Neural cell (in vitro differentiated cells): ENCODE measurements around the gene EML6. TPM values are rescaled to one million over a fixed set of nuclear protein-coding genes. Genes with fewer than 3 reads are reported as not detected.

Source experiments
- H2AFZ ChIP-seq: fragments of 200-600, 300-800 bp; sonication (generic), shearing (Covaris generic); 2 replicates; pipeline ENCODE4 v1.6.0; 2014; ENCODE audit warnings: low read depth, mild to moderate bottlenecking, antibody characterized with exemption, low read length, moderate library complexity
- H3F3A ChIP-seq: fragments of 200-600 bp; shearing (Covaris generic); 2 replicates; pipeline ENCODE4 v1.6.1; 2016; ENCODE audit warnings: mild to moderate bottlenecking, moderate library complexity, mixed read lengths, antibody characterized with exemption, low read length; ENCODE audit not compliant: insufficient read depth, poor library complexity, severe bottlenecking
- H3K27ac ChIP-seq: fragments of 200-600, 300-800 bp; sonication (generic), shearing (Covaris generic); 2 replicates; pipeline ENCODE4 v1.5.1; 2014; ENCODE audit warnings: mild to moderate bottlenecking, low read length, moderate library complexity
- H3K27me3 ChIP-seq: fragments of 300-800, 200-600 bp; sonication (generic), shearing (Covaris generic); 2 replicates; pipeline ENCODE4 v1.6.0; 2014; ENCODE audit warnings: mild to moderate bottlenecking, low read depth, low read length, moderate library complexity; ENCODE audit not compliant: insufficient read depth
- H3K36me3 ChIP-seq: fragments of 300-800, 200-600 bp; sonication (generic), shearing (Covaris generic); 2 replicates; pipeline ENCODE4 v1.5.1; 2014; ENCODE audit warnings: mild to moderate bottlenecking, antibody characterized with exemption, low read length, moderate library complexity; ENCODE audit not compliant: insufficient read depth
- H3K4me2 ChIP-seq: fragments of 300-800, 200-600 bp; sonication (generic), shearing (Covaris generic); 2 replicates; pipeline ENCODE4 v1.6.0; 2014; ENCODE audit warnings: mild to moderate bottlenecking, low read length
- H3K4me3 ChIP-seq: fragments of 300-800, 200-600 bp; sonication (generic), shearing (Covaris generic); 2 replicates; pipeline ENCODE4 v1.5.1; 2014; ENCODE audit warnings: mild to moderate bottlenecking, low read length, moderate library complexity
- H3K79me2 ChIP-seq: fragments of 200-600 bp; shearing (Covaris generic); replicated peaks from 2 replicates; pipeline ENCODE4 v1.6.0; 2014; ENCODE audit warnings: mild to moderate bottlenecking, low read length, moderate library complexity; ENCODE audit not compliant: insufficient read depth
- H3K9ac ChIP-seq: fragments of 300-800, 200-600 bp; sonication (generic), shearing (Covaris generic); 2 replicates; pipeline ENCODE4 v1.6.1; 2016; ENCODE audit warnings: mild to moderate bottlenecking, low read length, mixed read lengths
- H3K9me2 ChIP-seq: fragments of 200-600 bp; shearing (Covaris generic); 2 replicates; pipeline ENCODE4 v1.6.1; 2016; ENCODE audit warnings: mild to moderate bottlenecking, low read length, mixed read lengths; ENCODE audit not compliant: insufficient read depth
- H3K9me3 ChIP-seq: fragments of 200-600, 300-800 bp; sonication (generic), shearing (Covaris generic); 2 replicates; pipeline ENCODE4 v1.6.1; 2016; ENCODE audit warnings: mild to moderate bottlenecking, mixed run types, low read length, moderate library complexity, mixed read lengths
- H4K20me1 ChIP-seq: fragments of 200-600 bp; shearing (Covaris generic); 2 replicates; pipeline ENCODE4 v1.6.1; 2016; ENCODE audit warnings: mild to moderate bottlenecking, mixed run types; ENCODE audit not compliant: insufficient read depth
- EP300 ChIP-seq: fragments of 450-650 bp; conservative IDR thresholded peaks from 2 replicates; pipeline ENCODE4 v1.6.1; 2014; ENCODE audit warnings: antibody characterized with exemption, mild to moderate bottlenecking, moderate library complexity; ENCODE audit not compliant: poor library complexity, severe bottlenecking
- EZH2 ChIP-seq: fragments of 200-600, 300-800 bp; shearing (Covaris generic), sonication (generic); IDR thresholded peaks from 2 replicates; pipeline ENCODE4 v1.6.1; 2014; ENCODE audit warnings: antibody characterized with exemption, low read length, borderline replicate concordance, mild to moderate bottlenecking; ENCODE audit not compliant: insufficient read depth, poor library complexity, severe bottlenecking
- MXI1 ChIP-seq: fragments of 450-650 bp; conservative IDR thresholded peaks from 2 replicates; pipeline ENCODE4 v1.6.1; 2014; ENCODE audit warnings: antibody characterized with exemption, mild to moderate bottlenecking; ENCODE audit not compliant: poor library complexity, severe bottlenecking
- POLR2AphosphoS5 ChIP-seq: IDR thresholded peaks from 2 replicates; pipeline ENCODE4 v1.6.1; 2012
- RAD21 ChIP-seq: fragments of 450-650 bp; conservative IDR thresholded peaks from 2 replicates; pipeline ENCODE4 v1.6.1; 2014; ENCODE audit warnings: antibody characterized with exemption, mild to moderate bottlenecking, moderate library complexity
- REST ChIP-seq: IDR thresholded peaks from 2 replicates; pipeline ENCODE4 v1.6.1; 2012; ENCODE audit warnings: borderline replicate concordance
- SMC3 ChIP-seq: fragments of 450-650 bp; conservative IDR thresholded peaks from 2 replicates; pipeline ENCODE4 v1.6.1; 2014; ENCODE audit warnings: antibody characterized with exemption, mild to moderate bottlenecking, moderate library complexity; ENCODE audit not compliant: poor library complexity
- TAF1 ChIP-seq: IDR thresholded peaks from 2 replicates; pipeline ENCODE4 v1.6.1; 2012; ENCODE audit warnings: low read depth
- polyA plus RNA-seq: library from polyadenylated mRNA; depleted of rRNA; stranded (reverse); fragments of >200 nt; gene quantifications from 2 replicates; pipeline ENCODE4 v1.2.3, GENCODE V29; 2014
- TF ChIP-seq, protein P1 (sequence below): fragments of 450-650 bp; IDR thresholded peaks from 2 replicates; pipeline ENCODE4 v1.5.1; 2014; ENCODE audit warnings: antibody characterized with exemption, mild to moderate bottlenecking, moderate library complexity; ENCODE audit not compliant: poor library complexity, severe bottlenecking

The EML6 gene
- polyA plus RNA-seq, 1 donor from 2014 or later: 13.4 TPM

DNA sequence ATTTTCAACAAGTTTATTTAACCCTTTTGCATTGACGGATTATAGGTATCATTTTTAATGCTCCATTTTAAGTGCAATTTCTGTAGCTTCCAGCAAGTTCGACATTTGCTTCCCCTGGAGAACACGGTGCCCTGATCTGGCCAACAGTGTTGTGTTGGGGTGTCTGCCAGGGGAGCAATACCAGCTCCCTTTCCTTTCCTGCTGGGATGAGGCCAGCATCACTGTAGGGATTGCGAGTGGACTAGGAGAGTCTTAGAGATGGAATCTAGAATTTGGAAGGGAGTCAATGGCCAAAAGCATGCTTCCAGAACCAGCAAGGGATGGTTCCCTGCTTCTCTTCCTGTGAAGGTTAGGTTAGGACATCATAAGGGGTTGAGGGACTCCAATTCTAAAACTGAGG, 191.6 kb downstream of the EML6 start:
- H3K36me3 ChIP-seq: no peaks in the 10 kb centered on the region
- H3K4me2 ChIP-seq: no peak overlapping the region
- H3K27ac ChIP-seq: no peak overlapping the region
- no peaks in the 10 kb centered on the region for H4K20me1 ChIP-seq
- no peaks in the 10 kb centered on the region for H3K27me3 ChIP-seq
- no peak overlapping the region for H2AFZ ChIP-seq
- TF ChIP-seq, protein P1, sequence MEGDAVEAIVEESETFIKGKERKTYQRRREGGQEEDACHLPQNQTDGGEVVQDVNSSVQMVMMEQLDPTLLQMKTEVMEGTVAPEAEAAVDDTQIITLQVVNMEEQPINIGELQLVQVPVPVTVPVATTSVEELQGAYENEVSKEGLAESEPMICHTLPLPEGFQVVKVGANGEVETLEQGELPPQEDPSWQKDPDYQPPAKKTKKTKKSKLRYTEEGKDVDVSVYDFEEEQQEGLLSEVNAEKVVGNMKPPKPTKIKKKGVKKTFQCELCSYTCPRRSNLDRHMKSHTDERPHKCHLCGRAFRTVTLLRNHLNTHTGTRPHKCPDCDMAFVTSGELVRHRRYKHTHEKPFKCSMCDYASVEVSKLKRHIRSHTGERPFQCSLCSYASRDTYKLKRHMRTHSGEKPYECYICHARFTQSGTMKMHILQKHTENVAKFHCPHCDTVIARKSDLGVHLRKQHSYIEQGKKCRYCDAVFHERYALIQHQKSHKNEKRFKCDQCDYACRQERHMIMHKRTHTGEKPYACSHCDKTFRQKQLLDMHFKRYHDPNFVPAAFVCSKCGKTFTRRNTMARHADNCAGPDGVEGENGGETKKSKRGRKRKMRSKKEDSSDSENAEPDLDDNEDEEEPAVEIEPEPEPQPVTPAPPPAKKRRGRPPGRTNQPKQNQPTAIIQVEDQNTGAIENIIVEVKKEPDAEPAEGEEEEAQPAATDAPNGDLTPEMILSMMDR: no peak
- TF ChIP-seq TAF1 (no peak), RAD21 (no peak), SMC3 (no peak), EZH2 (no peak)
- H3K9me2 ChIP-seq: no peaks in the 10 kb centered on the region
- no peak overlapping the region for H3K9ac ChIP-seq
- no peak overlapping the region for H3K4me3 ChIP-seq
- H3F3A ChIP-seq: no peaks in the 10 kb centered on the region
- H3K79me2 ChIP-seq: no peaks in the 10 kb centered on the region
- H3K9me3 ChIP-seq: no peaks in the 10 kb centered on the region

DNA sequence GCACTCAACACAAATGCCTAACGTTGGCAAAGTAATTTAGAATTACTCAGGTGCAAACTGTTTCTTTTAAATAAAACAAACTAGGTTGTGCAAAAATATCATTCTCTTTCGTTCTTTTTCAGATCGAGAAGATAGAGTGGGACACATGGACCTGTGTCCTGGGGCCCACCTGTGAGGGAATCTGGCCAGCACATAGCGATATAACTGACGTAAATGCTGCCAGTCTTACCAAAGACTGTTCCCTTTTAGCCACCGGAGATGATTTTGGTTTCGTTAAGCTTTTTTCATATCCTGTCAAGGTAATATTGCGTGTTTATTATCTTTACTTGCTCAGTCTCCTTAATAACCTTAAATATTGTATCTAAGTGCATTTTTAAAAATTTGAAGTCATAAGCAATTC, 193.2 kb downstream of the EML6 start:
- H3K4me3 ChIP-seq: no peak overlapping the region
- TF ChIP-seq, protein P1: no peak
- TF ChIP-seq RAD21 (no peak), MXI1 (no peak), REST (no peak), POLR2AphosphoS5 (no peak), EZH2 (no peak), EP300 (no peak), TAF1 (no peak), SMC3 (no peak)
- no peak overlapping the region for H2AFZ ChIP-seq
- no peaks in the 10 kb centered on the region for H4K20me1 ChIP-seq
- H3K4me2 ChIP-seq: no peak overlapping the region
- no peaks in the 10 kb centered on the region for H3K9me3 ChIP-seq
- H3K27ac ChIP-seq: no peak overlapping the region
- no peaks in the 10 kb centered on the region for H3K9me2 ChIP-seq
- H3F3A ChIP-seq: no peaks in the 10 kb centered on the region
- no peaks in the 10 kb centered on the region for H3K27me3 ChIP-seq
- no peaks in the 10 kb centered on the region for H3K79me2 ChIP-seq
- no peak overlapping the region for H3K9ac ChIP-seq
- no peaks in the 10 kb centered on the region for H3K36me3 ChIP-seq
